ENCODE measurements around the gene LRRC9.

LRRC9 gene

DNA sequence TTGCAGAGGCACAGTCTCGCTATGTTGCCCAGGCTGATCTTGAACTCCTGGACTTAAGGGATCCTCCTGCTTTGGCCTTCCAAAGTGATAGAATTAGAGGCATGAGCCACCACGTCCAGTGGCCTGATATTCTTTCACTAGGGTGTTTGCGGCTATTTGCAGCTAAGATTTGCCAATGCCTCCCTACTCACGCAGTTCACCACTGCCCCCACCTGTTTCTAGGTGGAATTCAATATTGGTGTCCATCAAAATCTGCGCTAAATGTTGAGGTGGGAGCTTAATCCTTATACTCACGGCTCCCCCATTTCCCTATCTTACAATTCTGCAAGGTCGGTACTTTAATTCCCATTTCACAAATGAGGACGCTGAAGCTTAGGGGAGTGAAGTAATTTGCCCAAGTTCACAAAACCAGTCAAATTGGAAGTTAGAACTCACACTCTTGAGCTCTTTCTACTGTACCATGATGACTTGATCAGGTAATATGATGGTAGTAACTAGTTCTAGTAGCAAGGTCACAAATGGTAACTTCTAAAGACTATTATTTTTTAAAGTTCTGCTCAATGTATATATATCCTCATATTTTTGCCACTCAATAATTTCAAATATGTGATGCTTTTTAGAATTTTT, 22.1 kb upstream of the LRRC9 start:
- WGBS (ENCODE audit: insufficient coverage), result 41% methylated on average over 3 of the region's 8 CpGs
- H3K9me3 ChIP-seq (ENCODE audit: control extremely low read depth in 1 of 5, control insufficient read depth in 4 of 5, insufficient read depth in 2 of 5, low read depth in 1 of 5, low read length in 4 of 5), result peaks cover 0 to 3% (median 0%) of the 10 kb centered on the region in 5 experiments

GRCh38 chr14:59900556-59900955, 19.4 kb upstream of the LRRC9 start:
- peaks cover 0 to 2% (median 0%) of the 10 kb centered on the region in 5 experiments for H3K27me3 ChIP-seq (replicated peaks in 2 of 5; ENCODE audit: control insufficient read depth in 4 of 5, insufficient read depth in 5 of 5, low read length in 4 of 5)
- no peak overlapping the region for H3K4me3 ChIP-seq (ENCODE audit: control insufficient read depth in 1 of 7, extremely low read depth in 1 of 7, insufficient read depth in 4 of 7, low read depth in 2 of 7, low read length in 6 of 7)
- WGBS (ENCODE audit: insufficient coverage), result 66% methylated on average over 2 of the region's 3 CpGs
- H3K9me3 ChIP-seq (ENCODE audit: control extremely low read depth in 1 of 5, control insufficient read depth in 4 of 5, insufficient read depth in 2 of 5, low read depth in 1 of 5, low read length in 4 of 5), result peaks cover 0 to 3% (median 0%) of the 10 kb centered on the region in 5 experiments
- no peaks in the 10 kb centered on the region for H3K36me3 ChIP-seq (ENCODE audit: control insufficient read depth in 4 of 4, insufficient read depth in 4 of 4, low read length in 3 of 4)
- CTCF ChIA-PET, result interaction anchor here (1.0 to 7.3 kb wide), 3 partner anchors 10 to 390 kb away, joined by 3 to 39 read pairs (median 3); no protein-coding TSS in a partner anchor
- H3K4me1 ChIP-seq (ENCODE audit: control extremely low read depth in 1 of 4, control insufficient read depth in 4 of 4, insufficient read depth in 4 of 4, low read length in 3 of 4), result peaks cover 0 to 4% (median 0%) of the 10 kb centered on the region in 4 experiments
- H3K27ac ChIP-seq (ENCODE audit: insufficient read depth in 1 of 2, low read depth in 1 of 2, low read length in 2 of 2, poor library complexity in 1 of 2, severe bottlenecking in 2 of 2), result no peak overlapping the region
- no peak for DNase-seq
- POLR2A ChIA-PET, result no interaction called here

More for the DNA sequence above, 22.1 kb upstream of the LRRC9 start:
- peaks cover 0 to 4% (median 0%) of the 10 kb centered on the region in 4 experiments for H3K4me1 ChIP-seq (ENCODE audit: control extremely low read depth in 1 of 4, control insufficient read depth in 4 of 4, insufficient read depth in 4 of 4, low read length in 3 of 4)
- H3K36me3 ChIP-seq (ENCODE audit: control insufficient read depth in 4 of 4, insufficient read depth in 4 of 4, low read length in 3 of 4), result no peaks in the 10 kb centered on the region
- no peak overlapping the region for H3K4me3 ChIP-seq (ENCODE audit: control insufficient read depth in 1 of 7, extremely low read depth in 1 of 7, insufficient read depth in 4 of 7, low read depth in 2 of 7, low read length in 6 of 7)
- CTCF ChIA-PET, result interaction anchor here (0.6 to 7.3 kb wide), 21 partner anchors 9 to 391 kb away, joined by 3 to 39 read pairs (median 4); partner anchors contain the start of genes CCDC175 and RTN1
- peaks cover 0 to 2% (median 0%) of the 10 kb centered on the region in 5 experiments for H3K27me3 ChIP-seq (replicated peaks in 2 of 5; ENCODE audit: control insufficient read depth in 4 of 5, insufficient read depth in 5 of 5, low read length in 4 of 5)
- no peak overlapping the region for H3K27ac ChIP-seq (ENCODE audit: insufficient read depth in 1 of 2, low read depth in 1 of 2, low read length in 2 of 2, poor library complexity in 1 of 2, severe bottlenecking in 2 of 2)
- POLR2A ChIA-PET, result no interaction called here
- peak; percentile 50 to 70 (median 65) for DNase-seq

DNA sequence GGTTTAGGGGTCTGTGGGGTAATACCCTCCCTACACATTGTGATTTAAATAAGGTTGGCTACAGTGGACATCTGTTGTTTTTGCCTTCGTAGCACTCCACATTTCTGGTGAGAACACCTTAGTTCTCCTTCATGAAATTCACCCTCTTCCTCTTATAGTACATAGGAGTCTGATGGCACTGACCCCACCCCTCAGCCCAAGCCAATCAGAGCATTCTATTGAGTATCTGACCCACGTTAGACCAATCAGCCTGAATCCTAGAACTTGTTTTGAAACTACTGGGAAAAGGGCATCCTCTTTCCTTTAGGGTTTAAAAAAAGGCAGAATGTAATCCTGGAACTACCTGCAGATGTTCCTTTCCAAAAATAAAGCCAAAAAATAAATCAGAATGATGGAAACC, 15.8 kb upstream of the LRRC9 start:
- ChIA-PET POLR2A (no interaction called here), CTCF (no interaction called here)
- no peak overlapping the region for H3K4me3 ChIP-seq (ENCODE audit: control insufficient read depth in 1 of 7, extremely low read depth in 1 of 7, insufficient read depth in 4 of 7, low read depth in 2 of 7, low read length in 6 of 7)
- no CpG with 5 or more reads among the region's 2 CpGs for WGBS (ENCODE audit: insufficient coverage)
- H3K27me3 ChIP-seq (replicated peaks in 2 of 5; ENCODE audit: control insufficient read depth in 4 of 5, insufficient read depth in 5 of 5, low read length in 4 of 5), result no peaks in the 10 kb centered on the region
- H3K27ac ChIP-seq (ENCODE audit: insufficient read depth in 1 of 2, low read depth in 1 of 2, low read length in 2 of 2, poor library complexity in 1 of 2, severe bottlenecking in 2 of 2), result no peak overlapping the region
- H3K36me3 ChIP-seq (ENCODE audit: control insufficient read depth in 4 of 4, insufficient read depth in 4 of 4, low read length in 3 of 4), result no peaks in the 10 kb centered on the region
- H3K4me1 ChIP-seq (ENCODE audit: control extremely low read depth in 1 of 4, control insufficient read depth in 4 of 4, insufficient read depth in 4 of 4, low read length in 3 of 4), result peaks cover 0 to 2% (median 0%) of the 10 kb centered on the region in 4 experiments
- peaks cover 0 to 3% (median 0%) of the 10 kb centered on the region in 5 experiments for H3K9me3 ChIP-seq (ENCODE audit: control extremely low read depth in 1 of 5, control insufficient read depth in 4 of 5, insufficient read depth in 2 of 5, low read depth in 1 of 5, low read length in 4 of 5)
- DNase-seq, result no peak

DNA sequence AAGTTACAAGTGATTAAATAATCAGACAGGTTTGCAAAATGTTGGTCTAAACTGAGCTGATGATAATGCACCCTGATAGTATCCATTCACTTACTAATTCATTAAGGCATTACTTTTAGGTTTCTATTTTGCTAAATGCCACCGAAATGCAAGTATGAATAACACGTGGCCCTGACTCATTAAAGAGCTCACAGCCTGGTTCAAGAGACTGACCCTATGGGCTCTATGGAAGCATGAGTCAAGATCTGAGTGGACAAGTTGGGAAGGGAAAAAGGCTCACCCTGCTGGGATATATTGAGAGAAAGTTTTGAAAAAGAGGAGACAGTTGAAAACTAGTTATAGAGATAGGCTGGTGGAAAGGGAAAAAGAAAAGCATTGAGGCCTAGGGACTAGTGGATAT, 14.8 kb upstream of the LRRC9 start:
- 94% methylated on average over 2 of the region's 2 CpGs for WGBS (ENCODE audit: insufficient coverage)
- ChIA-PET POLR2A (no interaction called here), CTCF (interaction anchor here (1.1 kb wide), 1 partner anchor 398 kb away, joined by 4 read pairs; no protein-coding TSS in a partner anchor)

GRCh38 chr14:59912443-59912842, 7.5 kb upstream of the LRRC9 start:
- DNase-seq, result no peak
- H3K4me3 ChIP-seq (ENCODE audit: control insufficient read depth in 1 of 7, extremely low read depth in 1 of 7, insufficient read depth in 4 of 7, low read depth in 2 of 7, low read length in 6 of 7), result no peak overlapping the region
- peaks cover 0 to 3% (median 0%) of the 10 kb centered on the region in 5 experiments for H3K9me3 ChIP-seq (ENCODE audit: control extremely low read depth in 1 of 5, control insufficient read depth in 4 of 5, insufficient read depth in 2 of 5, low read depth in 1 of 5, low read length in 4 of 5)
- ChIA-PET POLR2A (no interaction called here), CTCF (no interaction called here)
- 94% methylated on average over 2 of the region's 2 CpGs for WGBS (ENCODE audit: insufficient coverage)
- H3K4me1 ChIP-seq (ENCODE audit: control extremely low read depth in 1 of 4, control insufficient read depth in 4 of 4, insufficient read depth in 4 of 4, low read length in 3 of 4), result no peaks in the 10 kb centered on the region
- H3K27me3 ChIP-seq (replicated peaks in 2 of 5; ENCODE audit: control insufficient read depth in 4 of 5, insufficient read depth in 5 of 5, low read length in 4 of 5), result peaks cover 0 to 3% (median 0%) of the 10 kb centered on the region in 5 experiments
- H3K36me3 ChIP-seq (ENCODE audit: control insufficient read depth in 4 of 4, insufficient read depth in 4 of 4, low read length in 3 of 4), result no peaks in the 10 kb centered on the region
- H3K27ac ChIP-seq (ENCODE audit: insufficient read depth in 1 of 2, low read depth in 1 of 2, low read length in 2 of 2, poor library complexity in 1 of 2, severe bottlenecking in 2 of 2), result no peak overlapping the region

More for the DNA sequence above, 14.8 kb upstream of the LRRC9 start:
- Histone ChIP-seq H3K4me1 (ENCODE audit: control extremely low read depth in 1 of 4, control insufficient read depth in 4 of 4, insufficient read depth in 4 of 4, low read length in 3 of 4) (peaks cover 0 to 2% (median 0%) of the 10 kb centered on the region in 4 experiments), H3K27me3 (replicated peaks in 2 of 5; ENCODE audit: control insufficient read depth in 4 of 5, insufficient read depth in 5 of 5, low read length in 4 of 5) (no peaks in the 10 kb centered on the region), H3K27ac (ENCODE audit: insufficient read depth in 1 of 2, low read depth in 1 of 2, low read length in 2 of 2, poor library complexity in 1 of 2, severe bottlenecking in 2 of 2) (no peak overlapping the region), H3K9me3 (ENCODE audit: control extremely low read depth in 1 of 5, control insufficient read depth in 4 of 5, insufficient read depth in 2 of 5, low read depth in 1 of 5, low read length in 4 of 5) (peaks cover 0 to 3% (median 0%) of the 10 kb centered on the region in 5 experiments), H3K36me3 (ENCODE audit: control insufficient read depth in 4 of 4, insufficient read depth in 4 of 4, low read length in 3 of 4) (no peaks in the 10 kb centered on the region), H3K4me3 (ENCODE audit: control insufficient read depth in 1 of 7, extremely low read depth in 1 of 7, insufficient read depth in 4 of 7, low read depth in 2 of 7, low read length in 6 of 7) (no peak overlapping the region)
- DNase-seq, result no peak

GRCh38 chr14:59913187-59913586, 6.8 kb upstream of the LRRC9 start:
- DNase-seq, result no peak
- ChIA-PET CTCF (no interaction called here), POLR2A (no interaction called here)

More at GRCh38 chr14:59913187-59913586, 6.8 kb upstream of the LRRC9 start:
- H3K4me3 ChIP-seq (ENCODE audit: control insufficient read depth in 1 of 7, extremely low read depth in 1 of 7, insufficient read depth in 4 of 7, low read depth in 2 of 7, low read length in 6 of 7), result no peak overlapping the region
- peaks cover 0 to 3% (median 0%) of the 10 kb centered on the region in 5 experiments for H3K9me3 ChIP-seq (ENCODE audit: control extremely low read depth in 1 of 5, control insufficient read depth in 4 of 5, insufficient read depth in 2 of 5, low read depth in 1 of 5, low read length in 4 of 5)
- H3K4me1 ChIP-seq (ENCODE audit: control extremely low read depth in 1 of 4, control insufficient read depth in 4 of 4, insufficient read depth in 4 of 4, low read length in 3 of 4), result no peaks in the 10 kb centered on the region
- H3K27ac ChIP-seq (ENCODE audit: insufficient read depth in 1 of 2, low read depth in 1 of 2, low read length in 2 of 2, poor library complexity in 1 of 2, severe bottlenecking in 2 of 2), result no peak overlapping the region
- no peaks in the 10 kb centered on the region for H3K36me3 ChIP-seq (ENCODE audit: control insufficient read depth in 4 of 4, insufficient read depth in 4 of 4, low read length in 3 of 4)
- WGBS (ENCODE audit: insufficient coverage), result no CpG with 5 or more reads among the region's 1 CpG
- H3K27me3 ChIP-seq (replicated peaks in 2 of 5; ENCODE audit: control insufficient read depth in 4 of 5, insufficient read depth in 5 of 5, low read length in 4 of 5), result peaks cover 0 to 3% (median 0%) of the 10 kb centered on the region in 5 experiments

Data from common myeloid progenitor, CD34-positive (primary cell).